H9 (cell line): Measurements from ENCODE around the gene ATXN10. TPM values are rescaled to one million over a fixed set of nuclear protein-coding genes. Genes with fewer than 3 reads are reported as not detected.

ENCODE experiments used
- DNase-seq: peaks from one replicate; pipeline ENCODE4 v3.0.0-alpha.2; 2017
- H2AFZ ChIP-seq: one replicate; pipeline ENCODE4 v1.6.1; 2013; ENCODE audit warnings: mild to moderate bottlenecking, low read length, control low read depth, moderate library complexity
- H2AK5ac ChIP-seq: 2 replicates; pipeline ENCODE4 v1.6.1; 2013; ENCODE audit warnings: low read length, control low read depth, mixed read lengths; ENCODE audit not compliant: insufficient read length
- H2BK120ac ChIP-seq: one replicate; pipeline ENCODE4 v1.6.1; 2013; ENCODE audit warnings: low read depth, mild to moderate bottlenecking, low read length, control low read depth, inconsistent platforms; ENCODE audit not compliant: poor library complexity, severe bottlenecking
- H2BK12ac ChIP-seq: 2 replicates; pipeline ENCODE4 v1.6.1; 2013; ENCODE audit warnings: low read length, control low read depth, mixed read lengths, low read depth; ENCODE audit not compliant: insufficient read length
- H2BK15ac ChIP-seq: 2 replicates; pipeline ENCODE4 v1.6.1; 2013; ENCODE audit warnings: low read depth, low read length, control low read depth
- H2BK20ac ChIP-seq: one replicate; pipeline ENCODE4 v1.6.1; 2013; ENCODE audit warnings: low read depth, mild to moderate bottlenecking, low read length, control low read depth, inconsistent platforms; ENCODE audit not compliant: poor library complexity, severe bottlenecking
- H2BK5ac ChIP-seq: 2 replicates; pipeline ENCODE4 v1.6.1; 2013; ENCODE audit warnings: low read length, control low read depth, mixed read lengths; ENCODE audit not compliant: insufficient read length
- H3K14ac ChIP-seq: 2 replicates; pipeline ENCODE4 v1.6.1; 2013; ENCODE audit warnings: low read length, control low read depth; ENCODE audit not compliant: insufficient read depth
- H3K18ac ChIP-seq: 2 replicates; pipeline ENCODE4 v1.6.1; 2013; ENCODE audit warnings: low read depth, mild to moderate bottlenecking, mixed read lengths, low read length, control low read depth; ENCODE audit not compliant: insufficient read length
- H3K23ac ChIP-seq: 2 replicates; pipeline ENCODE4 v1.6.1; 2013; ENCODE audit warnings: low read length, control low read depth, mixed read lengths, low read depth; ENCODE audit not compliant: insufficient read length
- H3K23me2 ChIP-seq: 2 replicates; pipeline ENCODE4 v1.6.1; 2013; ENCODE audit warnings: low read depth, mild to moderate bottlenecking, mixed read lengths, low read length, control low read depth; ENCODE audit not compliant: insufficient read length, poor library complexity, severe bottlenecking
- H3K27ac ChIP-seq: 2 replicates; pipeline ENCODE4 v1.5.1; 2013; ENCODE audit warnings: low read length, control low read depth, mixed read lengths, low read depth; ENCODE audit not compliant: insufficient read length
- H3K27me3 ChIP-seq: 2 replicates; pipeline ENCODE4 v1.6.1; 2013; ENCODE audit warnings: low read length, control low read depth, inconsistent platforms; ENCODE audit not compliant: insufficient read depth
- H3K4ac ChIP-seq: 2 replicates; pipeline ENCODE4 v1.6.1; 2013; ENCODE audit warnings: low read depth, mild to moderate bottlenecking, control low read depth, inconsistent platforms, low read length, moderate library complexity
- H3K4me1 ChIP-seq: 2 replicates; pipeline ENCODE4 v1.6.1; 2013; ENCODE audit warnings: low read length, control low read depth, inconsistent platforms; ENCODE audit not compliant: insufficient read depth
- H3K4me2 ChIP-seq: 2 replicates; pipeline ENCODE4 v1.6.1; 2013; ENCODE audit warnings: low read length, control low read depth, mixed read lengths; ENCODE audit not compliant: insufficient read length, insufficient read depth
- H3K56ac ChIP-seq: 2 replicates; pipeline ENCODE4 v1.6.1; 2013; ENCODE audit warnings: low read depth, mild to moderate bottlenecking, mixed read lengths, low read length, control low read depth; ENCODE audit not compliant: insufficient read length
- H3K79me1 ChIP-seq: 2 replicates; pipeline ENCODE4 v1.6.1; 2013; ENCODE audit warnings: low read depth, mild to moderate bottlenecking, moderate library complexity, low read length, control low read depth, inconsistent platforms; ENCODE audit not compliant: insufficient read depth, poor library complexity, severe bottlenecking
- H3K79me2 ChIP-seq: 2 replicates; pipeline ENCODE4 v1.6.1; 2013; ENCODE audit warnings: low read length, control low read depth, inconsistent platforms; ENCODE audit not compliant: insufficient read depth
- H3K9ac ChIP-seq: 2 replicates; pipeline ENCODE4 v1.6.1; 2013; ENCODE audit warnings: low read length, control low read depth, mixed read lengths; ENCODE audit not compliant: insufficient read length; ENCODE audit errors: extremely low read depth
- H3K9me3 ChIP-seq: one replicate; pipeline ENCODE4 v1.6.1; 2013; ENCODE audit warnings: low read depth, low read length, inconsistent platforms; ENCODE audit not compliant: control insufficient read depth
- H3T11ph ChIP-seq: one replicate; pipeline ENCODE4 v1.6.1; 2013; ENCODE audit warnings: mild to moderate bottlenecking, low read length, control low read depth, inconsistent platforms
- H4K20me1 ChIP-seq: one replicate; pipeline ENCODE4 v1.6.1; 2013; ENCODE audit not compliant: control insufficient read depth, insufficient read length, insufficient read depth
- H4K5ac ChIP-seq: 2 replicates; pipeline ENCODE4 v1.6.1; 2013; ENCODE audit warnings: low read depth, mild to moderate bottlenecking, mixed read lengths, low read length, control low read depth; ENCODE audit not compliant: insufficient read length
- H4K8ac ChIP-seq: replicated peaks from 2 replicates; pipeline ENCODE4 v1.6.1; 2013; ENCODE audit warnings: low read length, control low read depth, mixed read lengths, low read depth; ENCODE audit not compliant: insufficient read length
- H4K91ac ChIP-seq: 2 replicates; pipeline ENCODE4 v1.6.1; 2013; ENCODE audit warnings: low read depth, mild to moderate bottlenecking, moderate library complexity, mixed read lengths, low read length, control low read depth; ENCODE audit not compliant: insufficient read length
- H3K27ac Mint-ChIP-seq, 3 experiments: 2 replicates in 2 of 3; 3 replicates in 1 of 3; pipeline ENCODE4 v1.8.0; 2020 to 2021; ENCODE audit warnings: mixed read lengths in 3 of 3, mild to moderate bottlenecking in 1 of 3, moderate library complexity in 1 of 3
- H3K27me3 Mint-ChIP-seq: 2 replicates; pipeline ENCODE4 v1.8.0; 2021; ENCODE audit warnings: low read depth, mild to moderate bottlenecking, moderate library complexity, mixed read lengths
- H3K36me3 Mint-ChIP-seq, 3 experiments: 2 replicates in 2 of 3; 3 replicates in 1 of 3; pipeline ENCODE4 v1.8.0; 2020 to 2021; ENCODE audit warnings: low read depth in 3 of 3, mixed read lengths in 3 of 3; ENCODE audit not compliant: insufficient read depth in 1 of 3
- H3K4me1 Mint-ChIP-seq, 2 experiments: 2 replicates each; pipeline ENCODE4 v1.8.0; 2020; ENCODE audit warnings: mixed read lengths in 2 of 2
- H3K4me3 Mint-ChIP-seq, 2 experiments: 2 replicates in 1 of 2; 3 replicates in 1 of 2; pipeline ENCODE4 v1.8.0; 2020 to 2021; ENCODE audit warnings: mild to moderate bottlenecking in 2 of 2, mixed read lengths in 2 of 2, moderate library complexity in 1 of 2
- H3K9me3 Mint-ChIP-seq, 2 experiments: 2 replicates in 1 of 2; 3 replicates in 1 of 2; pipeline ENCODE4 v1.8.0; 2020; ENCODE audit warnings: mild to moderate bottlenecking in 2 of 2, mixed read lengths in 2 of 2, moderate library complexity in 1 of 2
- CTCF ChIP-seq: fragments of 200-600 bp; sonication (generic); conservative IDR thresholded peaks from 3 replicates; pipeline ENCODE4 v1.8.0; 2021; ENCODE audit warnings: antibody characterized with exemption, mild to moderate bottlenecking
- WGBS: extraction: QIAGEN DNeasy Blood & Tissue Kit; methylation state at CpG from one replicate; pipeline ENCODE4 v1.1.7; 2013; ENCODE audit warnings: missing lambda C conversion rate, low lambda C conversion rate, mixed read lengths; ENCODE audit not compliant: insufficient read length; ENCODE audit errors: extremely low coverage; 5-methylcytosine and 5-hydroxymethylcytosine counted together
- total RNA-seq: library from RNA; stranded (reverse); gene quantifications from 2 replicates; pipeline ENCODE4 v1.2.1, GENCODE V29; 2021

The ATXN10 gene
- total RNA-seq, 1 experiment from 2014 or later, result 210 TPM

- Histone ChIP-seq H2AK5ac (no peak overlapping the region), H3K23me2 (no peaks in the 10 kb centered on the region), H3K4me2 (no peak overlapping the region), H3K79me1 (no peaks in the 10 kb centered on the region), H3K79me2 (peaks cover 3% of the 10 kb centered on the region; the same call in 1 of the 2 replicates), H2BK15ac (no peak overlapping the region), H3K56ac (no peak overlapping the region), H3K23ac (no peak overlapping the region), H2BK12ac (no peak overlapping the region), H4K8ac (no peak overlapping the region), H3K14ac (no peak overlapping the region), H3K18ac (no peak overlapping the region), H2BK20ac (no peak overlapping the region), H3K27ac (no peak overlapping the region), H2BK120ac (no peak overlapping the region), H4K5ac (no peak overlapping the region), H3K9ac (no peak overlapping the region), H3K27me3 (no peaks in the 10 kb centered on the region), H2AFZ (no peak overlapping the region), H3K4ac (no peak overlapping the region), H3T11ph (no peak overlapping the region), H4K91ac (no peak overlapping the region), H3K4me1 (peaks cover 2% of the 10 kb centered on the region), H4K20me1 (peaks cover 3% of the 10 kb centered on the region), H2BK5ac (no peak overlapping the region), H3K9me3 (no peaks in the 10 kb centered on the region)
- Mint-ChIP-seq H3K9me3 (peaks cover 0 to 3% of the 10 kb centered on the region in 2 experiments; a peak in 1 of 5 replicates), H3K36me3 (peaks cover 12 to 23% (median 12%) of the 10 kb centered on the region in 3 experiments), H3K4me3 (no peak overlapping the region), H3K4me1 (peaks cover 49 to 51% of the 10 kb centered on the region in 2 experiments), H3K27me3 (no peaks in the 10 kb centered on the region), H3K27ac (peak overlapping the region in 1 of 3 experiments; percentile 40; a peak in 1 of 7 replicates)
- no peak for DNase-seq
- WGBS, result no CpG with 5 or more reads among the region's 2 CpGs
- no peak for TF ChIP-seq CTCF
Measured at GRCh38 chr22:45771711-45772110, 100.1 kb downstream of the ATXN10 start.
